Measurements from ENCODE around the gene NANOS3.

Gene NANOS3

GRCh38 chr19:13861714-13862531, 15.0 kb upstream of the NANOS3 start:
- DNase-seq, result peak; percentile 88 to 99 (median 94)
- intact Hi-C loops (cut with DNase I), result loop anchor here (1.0 to 2.0 kb wide), 3 partner anchors 57 to 265 kb away; no protein-coding TSS in a partner anchor

- DNase-seq, result no peak
- intact Hi-C loops (cut with DNase I), result no loop called here
These were observed 12.8 kb upstream of the NANOS3 start for GRCh38 chr19:13864046-13864666.

- intact Hi-C loops (cut with DNase I), result no loop called here
These were observed 12.0 kb upstream of the NANOS3 start for GRCh38 chr19:13864667-13865570.

GRCh38 chr19:13865571-13866462, 11.1 kb upstream of the NANOS3 start:
- DNase-seq, result peak in 3 of 10 donors; percentile 39 to 46 (median 41)
- intact Hi-C loops (cut with DNase I), result no loop called here

More at GRCh38 chr19:13864667-13865570, 12.0 kb upstream of the NANOS3 start:
- DNase-seq, result peak in 2 of 10 donors; percentile 34 to 78

- intact Hi-C loops (cut with DNase I), result no loop called here
- DNase-seq, result no peak
These were observed 10.4 kb upstream of the NANOS3 start for GRCh38 chr19:13866463-13867046.

- intact Hi-C loops (cut with DNase I), result no loop called here
- no peak for DNase-seq
These were observed 8.3 kb upstream of the NANOS3 start for GRCh38 chr19:13868663-13869062.

- no peak for DNase-seq
- intact Hi-C loops (cut with DNase I), result no loop called here
These were observed 7.7 kb upstream of the NANOS3 start for GRCh38 chr19:13869281-13869680.

GRCh38 chr19:13870873-13871272, 6.1 kb upstream of the NANOS3 start:
- intact Hi-C loops (cut with DNase I), result no loop called here
- no peak for DNase-seq

- intact Hi-C loops (cut with DNase I), result no loop called here
- no peak for DNase-seq
These were observed 4.6 kb upstream of the NANOS3 start for GRCh38 chr19:13872339-13872694.

GRCh38 chr19:13872695-13873389, 4.1 kb upstream of the NANOS3 start:
- DNase-seq, result peak in 1 of 10 donors; percentile 59
- intact Hi-C loops (cut with DNase I), result no loop called here

GRCh38 chr19:13873834-13874515, 3.0 kb upstream of the NANOS3 start:
- no peak for DNase-seq
- intact Hi-C loops (cut with DNase I), result no loop called here

GRCh38 chr19:13875824-13876223, 1.1 kb upstream of the NANOS3 start:
- DNase-seq, result no peak
- intact Hi-C loops (cut with DNase I), result no loop called here

- DNase-seq, result peak in 1 of 10 donors; percentile 64
These were observed 369 bp downstream of the NANOS3 start for GRCh38 chr19:13877303-13877702.

GRCh38 chr19:13880059-13881043, 3.4 kb downstream of the NANOS3 start:
- intact Hi-C loops (cut with DNase I), result loop anchor here (1.0 kb wide), 1 partner anchor 195 kb away; no protein-coding TSS in a partner anchor
- DNase-seq, result peak; percentile 92 to 100 (median 97)

More at GRCh38 chr19:13877303-13877702, 369 bp downstream of the NANOS3 start:
- intact Hi-C loops (cut with DNase I), result no loop called here

GRCh38 chr19:13881251-13881691, 4.3 kb downstream of the NANOS3 start:
- intact Hi-C loops (cut with DNase I), result no loop called here
- DNase-seq, result no peak

- peak in 1 of 10 donors; percentile 63 for DNase-seq
- intact Hi-C loops (cut with DNase I), result no loop called here
These were observed 4.9 kb downstream of the NANOS3 start for GRCh38 chr19:13881692-13882418.
